Colonic mucosa (tissue), 4 donors: ENCODE measurements around the gene FOXA2. TPM values are rescaled to one million over a fixed set of nuclear protein-coding genes. Genes with fewer than 3 reads are reported as not detected.

ENCODE experiments used
- DNase-seq: peaks from one replicate; pipeline ENCODE4 v3.0.0-alpha.2; 2020
- H3K27ac ChIP-seq: fragments of 200-600 bp; one replicate; pipeline ENCODE4 v1.8.0; 2021
- H3K27me3 ChIP-seq: fragments of 200-600 bp; one replicate; pipeline ENCODE4 v1.8.0; 2021
- H3K36me3 ChIP-seq: fragments of 200-600 bp; one replicate; pipeline ENCODE4 v1.8.0; 2021
- H3K4me1 ChIP-seq: fragments of 200-600 bp; one replicate; pipeline ENCODE4 v1.8.0; 2021; ENCODE audit warnings: mild to moderate bottlenecking
- H3K4me3 ChIP-seq: fragments of 200-600 bp; one replicate; pipeline ENCODE4 v1.8.0; 2021
- H3K9ac ChIP-seq, 2 donors: one replicate each; pipeline ENCODE4 v1.7.0; 2013; ENCODE audit warnings: control low read depth in 2 of 2, low read depth in 2 of 2, low read length in 2 of 2
- H3K9me3 ChIP-seq: fragments of 200-600 bp; one replicate; pipeline ENCODE4 v1.8.0; 2021
- CTCF ChIP-seq: fragments of 200-600 bp; IDR thresholded peaks from one replicate; pipeline ENCODE4 v1.8.0; 2022; ENCODE audit warnings: antibody characterized with exemption, mild to moderate bottlenecking
- intact Hi-C: fragments of 100-400 bp; cut with DNase I; formaldehyde crosslinking; loops from one replicate; pipeline ENCODE4 v1.14.1; 2022
- total RNA-seq, 2 donors: library from RNA; stranded (reverse); fragmentation: NEBNext Ultra II Directional in 1 of 2; extraction: Animal tissue kit (Norgen Biotek cat#: 25700) in 1 of 2; gene quantifications; one replicate each; pipeline ENCODE4 v1.2.1, GENCODE V29; 2021
- donor health status: healthy.
- donor health status: DM: no; HTN: no; CAD: no.
- donor health status: DM: no; HTN: no; CAD: no.

FOXA2 gene
- total RNA-seq, 2 donors from 2014 or later, result 27.9 to 29.1 TPM

GRCh38 chr20:22548040-22548439 lies 36.3 kb downstream of the FOXA2 start:
- no peak overlapping the region for H3K9ac ChIP-seq

GRCh38 chr20:22546344-22546743 lies 38.0 kb downstream of the FOXA2 start:
- intact Hi-C loops, result no loop called here
- DNase-seq, result no peak

More at GRCh38 chr20:22548040-22548439, 36.3 kb downstream of the FOXA2 start:
- Histone ChIP-seq H3K9me3 (no peaks in the 10 kb centered on the region), H3K27me3 (no peaks in the 10 kb centered on the region), H3K4me3 (no peak overlapping the region), H3K4me1 (no peaks in the 10 kb centered on the region), H3K27ac (no peak overlapping the region), H3K36me3 (no peaks in the 10 kb centered on the region)
- DNase-seq, result no peak
- intact Hi-C loops, result no loop called here
- TF ChIP-seq CTCF, result no peak

GRCh38 chr20:22545045-22545444 lies 39.3 kb downstream of the FOXA2 start:
- Histone ChIP-seq H3K4me3 (no peak overlapping the region), H3K36me3 (no peaks in the 10 kb centered on the region), H3K27ac (no peak overlapping the region), H3K9me3 (no peaks in the 10 kb centered on the region), H3K27me3 (no peaks in the 10 kb centered on the region), H3K9ac (no peak overlapping the region), H3K4me1 (no peaks in the 10 kb centered on the region)
- no peak for TF ChIP-seq CTCF
- DNase-seq, result no peak
- intact Hi-C loops, result no loop called here

More at GRCh38 chr20:22546344-22546743, 38.0 kb downstream of the FOXA2 start:
- TF ChIP-seq CTCF, result no peak
- no peak overlapping the region for H3K27ac ChIP-seq
- no peak overlapping the region for H3K9ac ChIP-seq
- H3K4me3 ChIP-seq, result no peak overlapping the region
- H3K36me3 ChIP-seq, result no peaks in the 10 kb centered on the region
- no peaks in the 10 kb centered on the region for H3K9me3 ChIP-seq
- no peaks in the 10 kb centered on the region for H3K27me3 ChIP-seq
- no peaks in the 10 kb centered on the region for H3K4me1 ChIP-seq

- no peak overlapping the region for H3K9ac ChIP-seq
- intact Hi-C loops, result no loop called here
- H3K27me3 ChIP-seq, result no peaks in the 10 kb centered on the region
- H3K9me3 ChIP-seq, result no peaks in the 10 kb centered on the region
- TF ChIP-seq CTCF, result no peak
- no peaks in the 10 kb centered on the region for H3K4me1 ChIP-seq
- DNase-seq, result no peak
- H3K4me3 ChIP-seq, result no peak overlapping the region
- H3K27ac ChIP-seq, result no peak overlapping the region
- no peaks in the 10 kb centered on the region for H3K36me3 ChIP-seq
These were observed 39.9 kb downstream of the FOXA2 start for GRCh38 chr20:22544462-22544861.

- intact Hi-C loops, result no loop called here
- Histone ChIP-seq H3K9me3 (no peaks in the 10 kb centered on the region), H3K27ac (no peak overlapping the region), H3K4me3 (no peak overlapping the region), H3K27me3 (no peaks in the 10 kb centered on the region), H3K4me1 (no peaks in the 10 kb centered on the region), H3K9ac (no peak overlapping the region), H3K36me3 (no peaks in the 10 kb centered on the region)
- no peak for DNase-seq
- no peak for TF ChIP-seq CTCF
These were observed 41.9 kb downstream of the FOXA2 start for GRCh38 chr20:22542427-22542826.

- Histone ChIP-seq H3K27ac (no peak overlapping the region), H3K4me1 (no peaks in the 10 kb centered on the region), H3K9ac (no peak overlapping the region), H3K4me3 (no peak overlapping the region), H3K9me3 (no peaks in the 10 kb centered on the region), H3K36me3 (no peaks in the 10 kb centered on the region), H3K27me3 (no peaks in the 10 kb centered on the region)
- intact Hi-C loops, result no loop called here
- no peak for DNase-seq
- TF ChIP-seq CTCF, result no peak
These were observed 43.5 kb downstream of the FOXA2 start for GRCh38 chr20:22540832-22541231.
